ENCODE measurements around the gene ARHGAP44.

DNA sequence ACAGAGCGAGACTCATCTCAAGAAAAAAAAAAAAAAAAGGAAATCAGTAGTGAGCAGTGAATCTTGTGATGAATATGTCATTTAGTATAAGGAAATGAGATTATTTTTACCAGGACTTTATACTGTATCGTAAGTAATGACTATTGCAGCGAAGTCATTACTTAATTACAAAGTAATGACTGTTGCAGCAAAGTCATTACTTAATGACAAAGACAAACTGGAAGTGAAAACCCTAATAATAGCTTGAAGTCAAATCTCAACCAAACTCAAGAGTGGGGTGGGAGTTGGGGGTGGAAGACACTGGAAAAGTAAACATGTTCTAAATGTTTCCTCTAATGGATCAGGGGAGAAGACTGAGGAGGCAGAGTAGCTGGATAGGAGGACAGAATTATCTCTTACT is 76.5 kb downstream of the ARHGAP44 start:
- TF ChIP-seq, protein P1, sequence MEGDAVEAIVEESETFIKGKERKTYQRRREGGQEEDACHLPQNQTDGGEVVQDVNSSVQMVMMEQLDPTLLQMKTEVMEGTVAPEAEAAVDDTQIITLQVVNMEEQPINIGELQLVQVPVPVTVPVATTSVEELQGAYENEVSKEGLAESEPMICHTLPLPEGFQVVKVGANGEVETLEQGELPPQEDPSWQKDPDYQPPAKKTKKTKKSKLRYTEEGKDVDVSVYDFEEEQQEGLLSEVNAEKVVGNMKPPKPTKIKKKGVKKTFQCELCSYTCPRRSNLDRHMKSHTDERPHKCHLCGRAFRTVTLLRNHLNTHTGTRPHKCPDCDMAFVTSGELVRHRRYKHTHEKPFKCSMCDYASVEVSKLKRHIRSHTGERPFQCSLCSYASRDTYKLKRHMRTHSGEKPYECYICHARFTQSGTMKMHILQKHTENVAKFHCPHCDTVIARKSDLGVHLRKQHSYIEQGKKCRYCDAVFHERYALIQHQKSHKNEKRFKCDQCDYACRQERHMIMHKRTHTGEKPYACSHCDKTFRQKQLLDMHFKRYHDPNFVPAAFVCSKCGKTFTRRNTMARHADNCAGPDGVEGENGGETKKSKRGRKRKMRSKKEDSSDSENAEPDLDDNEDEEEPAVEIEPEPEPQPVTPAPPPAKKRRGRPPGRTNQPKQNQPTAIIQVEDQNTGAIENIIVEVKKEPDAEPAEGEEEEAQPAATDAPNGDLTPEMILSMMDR (IDR thresholded peaks at IDR 0.05; ENCODE audit: poor library complexity) = no peak
- TF ChIP-seq EZH2 (IDR thresholded peaks at IDR 0.05; ENCODE audit: borderline replicate concordance) = no peak
